K562 (cell line): ENCODE measurements around the gene SERPINE1. TPM values are rescaled to one million over a fixed set of nuclear protein-coding genes. Genes with fewer than 3 reads are reported as not detected.

Source experiments
- CAMTA2 ChIP-seq: fragments of 250-450 bp; sonication (Bioruptor Pico); conservative IDR thresholded peaks from 2 replicates; pipeline ENCODE4 v1.5.1; 2022
- CBFB ChIP-seq: sonication (generic); formaldehyde crosslinking; IDR thresholded peaks from 2 replicates; pipeline ENCODE4 v1.4.0; 2020; ENCODE audit warnings: mild to moderate bottlenecking, missing genetic modification reagents
- ELF2 ChIP-seq: fragments of 250-450 bp; sonication (Bioruptor Pico); IDR thresholded peaks from 2 replicates; pipeline ENCODE4 v1.5.0; 2021; ENCODE audit warnings: mild to moderate bottlenecking
- HMG20A ChIP-seq: fragments of 450-650 bp; formaldehyde crosslinking; conservative IDR thresholded peaks from 2 replicates; pipeline ENCODE4 v1.4.0; 2020; ENCODE audit warnings: mild to moderate bottlenecking, mixed read lengths
- LCOR ChIP-seq: sonication (generic); formaldehyde crosslinking; IDR thresholded peaks from 2 replicates; pipeline ENCODE4 v1.8.0; 2022; ENCODE audit warnings: mild to moderate bottlenecking, missing genetic modification reagents
- MTA2 ChIP-seq: fragments of 450-650 bp; IDR thresholded peaks from 2 replicates; pipeline ENCODE4 v1.6.1; 2016; ENCODE audit warnings: low read depth
- MTA3 ChIP-seq: fragments of 450-650 bp; formaldehyde crosslinking; IDR thresholded peaks from 2 replicates; pipeline ENCODE4 v1.6.1; 2017; ENCODE audit warnings: mild to moderate bottlenecking, borderline replicate concordance
- NCOA6 ChIP-seq: fragments of 450-650 bp; IDR thresholded peaks from 2 replicates; pipeline ENCODE4 v1.6.1; 2017; ENCODE audit warnings: mild to moderate bottlenecking
- TSC22D4 ChIP-seq: fragments of 450-650 bp; IDR thresholded peaks from 2 replicates; pipeline ENCODE4 v1.6.1; 2016; ENCODE audit warnings: missing genetic modification characterization, missing biosample characterization, control low read depth
- ZNF134 ChIP-seq: fragments of 250-450 bp; sonication (Bioruptor Pico); conservative IDR thresholded peaks from 2 replicates; pipeline ENCODE4 v1.4.0; 2020
- ZNF224 ChIP-seq: sonication (generic); formaldehyde crosslinking; IDR thresholded peaks from 2 replicates; pipeline ENCODE4 v1.8.0; 2022; ENCODE audit warnings: mild to moderate bottlenecking, missing genetic modification reagents
- ZNF239 ChIP-seq: fragments of 250-450 bp; sonication (Bioruptor Pico); IDR thresholded peaks from 2 replicates; pipeline ENCODE4 v1.4.0; 2020; ENCODE audit warnings: mild to moderate bottlenecking
- ZNF41 ChIP-seq: fragments of 250-450 bp; sonication (Bioruptor Pico); conservative IDR thresholded peaks from 2 replicates; pipeline ENCODE4 v1.4.0; 2020; ENCODE audit warnings: mild to moderate bottlenecking
- ZZZ3 ChIP-seq: fragments of 450-650 bp; IDR thresholded peaks from 2 replicates; pipeline ENCODE4 v1.6.1; 2016; ENCODE audit warnings: antibody characterized with exemption, mild to moderate bottlenecking, moderate library complexity
- polyA plus RNA-seq, 8 experiments: library from polyadenylated mRNA; depleted of rRNA in 4 of 8; stranded (reverse) in 5 of 8; unstranded in 3 of 8; fragments of >200 nt; fragmentation: Nextera tagmentation in 2 of 8; fragmentation: Illumina TruSeq in 1 of 8; extraction: Ambion mirVana in 2 of 8; extraction: Trizol in 1 of 8; gene quantifications; 2 replicates each; pipeline versions ENCODE4 v1.2.1 to v1.2.3, GENCODE V29; 2011 to 2014; ENCODE audit warnings: inconsistent platforms in 1 of 8, missing spikeins in 1 of 8
- total RNA-seq, 7 experiments: library from RNA; depleted of rRNA in 6 of 7; stranded (reverse); fragments of >200 nt in 6 of 7; fragmentation: Illumina TruSeq in 2 of 7; extraction: Trizol in 2 of 7; gene quantifications; 2 replicates each; pipeline versions ENCODE4 v1.2.1 to v1.2.3, GENCODE V29; 2011 to 2021; ENCODE audit warnings: low replicate concordance in 1 of 7
- TF ChIP-seq, protein P1 (sequence below): fragments of 450-650 bp; IDR thresholded peaks from 2 replicates; pipeline ENCODE4 v1.7.1; 2018; ENCODE audit warnings: mild to moderate bottlenecking, low read depth; ENCODE audit not compliant: partially characterized antibody
- TF ChIP-seq, protein P2 (sequence below), 2 experiments: fragments of 450-650 bp in 1 of 2; sonication (generic) in 1 of 2; formaldehyde crosslinking in 1 of 2; IDR thresholded peaks; 2 replicates each; pipeline versions ENCODE4 v1.7.1 to v1.9.0; 2016 to 2022; ENCODE audit warnings: inconsistent platforms in 1 of 2, mild to moderate bottlenecking in 1 of 2, missing genetic modification reagents in 1 of 2

Gene SERPINE1
- total and polyA plus RNA-seq, 9 of the 15 experiments (the other 6 are each of a cell fraction or from before 2014, with no cell fraction given): 0.22 to 4.8 (median 0.91) TPM

DNA sequence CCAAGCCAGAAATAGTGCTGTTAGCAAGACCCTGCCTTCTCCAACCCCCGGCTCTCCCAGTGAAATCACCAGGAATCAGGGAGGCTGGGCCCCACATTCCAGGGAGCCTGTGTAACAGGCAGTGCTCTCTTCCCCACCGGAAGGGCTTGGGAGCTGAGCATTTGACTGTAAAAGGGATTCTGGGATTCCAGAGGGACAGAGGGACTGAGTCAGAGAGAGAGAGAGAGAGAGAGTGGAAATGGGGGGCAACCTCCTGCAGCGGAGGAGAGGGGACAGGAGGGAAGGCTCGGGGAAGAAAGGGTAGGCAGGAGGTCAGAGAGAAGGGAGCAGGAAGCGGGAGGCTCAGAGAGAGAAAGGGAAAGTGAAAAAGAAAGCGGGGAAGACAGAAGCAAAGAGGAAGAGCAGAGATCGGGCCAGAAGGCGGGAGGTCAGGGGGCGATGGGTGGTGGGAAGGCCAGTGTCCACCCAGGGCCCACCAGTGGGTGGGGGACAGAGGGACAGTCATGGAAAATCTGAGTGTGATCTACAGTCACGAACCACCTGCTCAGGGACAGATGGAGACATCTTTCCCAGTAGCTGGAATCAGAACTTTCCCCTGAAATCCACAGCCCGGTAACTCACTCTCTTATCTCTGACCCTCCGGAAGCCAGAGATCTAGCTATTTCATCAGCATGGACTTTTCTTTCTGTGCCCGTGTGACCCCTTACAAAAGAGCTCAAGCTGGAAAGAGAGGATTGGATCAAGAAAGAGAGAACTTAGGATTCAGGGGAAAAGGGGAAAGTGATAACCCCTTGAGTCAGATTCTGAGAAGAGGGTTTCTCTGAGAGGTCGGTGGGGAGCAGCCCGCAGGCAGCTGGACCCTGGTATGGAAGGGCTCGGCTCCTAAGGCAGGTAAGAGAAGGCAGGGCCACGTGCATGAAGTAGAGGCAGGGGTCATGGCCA is 4.6 kb upstream of the SERPINE1 start (continued):
- TF ChIP-seq, protein P1, sequence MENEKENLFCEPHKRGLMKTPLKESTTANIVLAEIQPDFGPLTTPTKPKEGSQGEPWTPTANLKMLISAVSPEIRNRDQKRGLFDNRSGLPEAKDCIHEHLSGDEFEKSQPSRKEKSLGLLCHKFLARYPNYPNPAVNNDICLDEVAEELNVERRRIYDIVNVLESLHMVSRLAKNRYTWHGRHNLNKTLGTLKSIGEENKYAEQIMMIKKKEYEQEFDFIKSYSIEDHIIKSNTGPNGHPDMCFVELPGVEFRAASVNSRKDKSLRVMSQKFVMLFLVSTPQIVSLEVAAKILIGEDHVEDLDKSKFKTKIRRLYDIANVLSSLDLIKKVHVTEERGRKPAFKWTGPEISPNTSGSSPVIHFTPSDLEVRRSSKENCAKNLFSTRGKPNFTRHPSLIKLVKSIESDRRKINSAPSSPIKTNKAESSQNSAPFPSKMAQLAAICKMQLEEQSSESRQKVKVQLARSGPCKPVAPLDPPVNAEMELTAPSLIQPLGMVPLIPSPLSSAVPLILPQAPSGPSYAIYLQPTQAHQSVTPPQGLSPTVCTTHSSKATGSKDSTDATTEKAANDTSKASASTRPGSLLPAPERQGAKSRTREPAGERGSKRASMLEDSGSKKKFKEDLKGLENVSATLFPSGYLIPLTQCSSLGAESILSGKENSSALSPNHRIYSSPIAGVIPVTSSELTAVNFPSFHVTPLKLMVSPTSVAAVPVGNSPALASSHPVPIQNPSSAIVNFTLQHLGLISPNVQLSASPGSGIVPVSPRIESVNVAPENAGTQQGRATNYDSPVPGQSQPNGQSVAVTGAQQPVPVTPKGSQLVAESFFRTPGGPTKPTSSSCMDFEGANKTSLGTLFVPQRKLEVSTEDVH: no peak
- TF ChIP-seq CBFB (CRISPR knock-in tag): no peak
- TF ChIP-seq ZZZ3: no peak
- TF ChIP-seq ZNF224 (CRISPR knock-in tag): no peak
- TF ChIP-seq ZNF134 (CRISPR knock-in tag): no peak
- TF ChIP-seq CAMTA2: no peak
- no peak for TF ChIP-seq LCOR (CRISPR knock-in tag)
- no peak for TF ChIP-seq HMG20A (CRISPR knock-in tag)
- TF ChIP-seq TSC22D4 (tag): 0 out of 2 replicates have a peak, but pooled peaks have one; percentile 30
- no peak for TF ChIP-seq ZNF41 (CRISPR knock-in tag)
- TF ChIP-seq MTA3: no peak; the same call in 1 of the 2 replicates
- TF ChIP-seq ZNF239 (CRISPR knock-in tag): no peak
- TF ChIP-seq, protein P2, sequence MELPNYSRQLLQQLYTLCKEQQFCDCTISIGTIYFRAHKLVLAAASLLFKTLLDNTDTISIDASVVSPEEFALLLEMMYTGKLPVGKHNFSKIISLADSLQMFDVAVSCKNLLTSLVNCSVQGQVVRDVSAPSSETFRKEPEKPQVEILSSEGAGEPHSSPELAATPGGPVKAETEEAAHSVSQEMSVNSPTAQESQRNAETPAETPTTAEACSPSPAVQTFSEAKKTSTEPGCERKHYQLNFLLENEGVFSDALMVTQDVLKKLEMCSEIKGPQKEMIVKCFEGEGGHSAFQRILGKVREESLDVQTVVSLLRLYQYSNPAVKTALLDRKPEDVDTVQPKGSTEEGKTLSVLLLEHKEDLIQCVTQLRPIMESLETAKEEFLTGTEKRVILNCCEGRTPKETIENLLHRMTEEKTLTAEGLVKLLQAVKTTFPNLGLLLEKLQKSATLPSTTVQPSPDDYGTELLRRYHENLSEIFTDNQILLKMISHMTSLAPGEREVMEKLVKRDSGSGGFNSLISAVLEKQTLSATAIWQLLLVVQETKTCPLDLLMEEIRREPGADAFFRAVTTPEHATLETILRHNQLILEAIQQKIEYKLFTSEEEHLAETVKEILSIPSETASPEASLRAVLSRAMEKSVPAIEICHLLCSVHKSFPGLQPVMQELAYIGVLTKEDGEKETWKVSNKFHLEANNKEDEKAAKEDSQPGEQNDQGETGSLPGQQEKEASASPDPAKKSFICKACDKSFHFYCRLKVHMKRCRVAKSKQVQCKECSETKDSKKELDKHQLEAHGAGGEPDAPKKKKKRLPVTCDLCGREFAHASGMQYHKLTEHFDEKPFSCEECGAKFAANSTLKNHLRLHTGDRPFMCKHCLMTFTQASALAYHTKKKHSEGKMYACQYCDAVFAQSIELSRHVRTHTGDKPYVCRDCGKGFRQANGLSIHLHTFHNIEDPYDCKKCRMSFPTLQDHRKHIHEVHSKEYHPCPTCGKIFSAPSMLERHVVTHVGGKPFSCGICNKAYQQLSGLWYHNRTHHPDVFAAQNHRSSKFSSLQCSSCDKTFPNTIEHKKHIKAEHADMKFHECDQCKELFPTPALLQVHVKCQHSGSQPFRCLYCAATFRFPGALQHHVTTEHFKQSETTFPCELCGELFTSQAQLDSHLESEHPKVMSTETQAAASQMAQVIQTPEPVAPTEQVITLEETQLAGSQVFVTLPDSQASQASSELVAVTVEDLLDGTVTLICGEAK (IDR thresholded peaks at IDR 0.05): peak; percentile 47; the same call in 1 of the 2 replicates
- TF ChIP-seq, protein P2 (CRISPR knock-in tag; IDR thresholded peaks at IDR 0.05): no peak
- TF ChIP-seq MTA2: no peak
- no peak for TF ChIP-seq NCOA6
- no peak for TF ChIP-seq ELF2
